Stomach (tissue), 4 donors: ENCODE results near the gene PPP1R36.

Experiments used
- POLR2A ChIP-seq, 4 donors: fragments of 450-650 bp; IDR thresholded peaks; one replicate each; pipeline ENCODE4 v1.6.1; 2016; ENCODE audit warnings: antibody characterized with exemption in 4 of 4, control low read depth in 2 of 4, mild to moderate bottlenecking in 1 of 4, moderate library complexity in 1 of 4
- TF ChIP-seq, protein P1 (sequence below), 7 experiments: fragments of 450-650 bp in 4 of 7; fragments of 200-600 bp in 3 of 7; sonication (generic) in 3 of 7; IDR thresholded peaks; one replicate each; pipeline ENCODE4 v1.5.1; 2016 to 2019; ENCODE audit warnings: antibody characterized with exemption in 7 of 7, control low read depth in 2 of 7, mild to moderate bottlenecking in 1 of 7

DNA sequence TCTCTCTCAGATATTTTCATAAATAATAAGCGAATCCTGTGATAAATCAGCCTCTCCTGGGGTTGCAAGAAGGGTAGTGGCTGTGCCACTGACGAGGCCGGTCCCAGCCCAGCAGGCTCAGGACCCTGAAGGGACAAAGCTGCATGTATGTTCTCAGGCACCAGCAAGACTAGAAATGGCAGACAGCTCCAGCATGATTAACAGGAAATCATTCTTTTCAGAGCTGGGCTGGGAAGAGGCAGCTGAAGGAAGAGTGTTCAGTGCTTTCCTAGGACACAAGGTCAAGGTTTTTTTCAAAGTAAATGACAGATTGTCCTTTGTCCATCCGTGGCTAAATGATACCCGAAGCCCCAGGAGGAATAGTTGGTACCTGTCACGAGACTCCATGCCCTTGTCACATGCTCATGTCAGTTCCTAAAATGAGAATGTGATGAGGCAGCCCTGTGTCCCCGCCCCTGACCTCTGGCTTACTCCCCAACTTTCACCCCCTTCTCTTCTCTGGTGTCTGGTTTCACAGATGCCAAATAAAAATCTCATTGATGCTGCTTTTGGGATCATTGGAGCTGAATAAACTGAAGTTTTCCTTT lies 65.1 kb downstream of the PPP1R36 start:
- TF ChIP-seq, protein P1, sequence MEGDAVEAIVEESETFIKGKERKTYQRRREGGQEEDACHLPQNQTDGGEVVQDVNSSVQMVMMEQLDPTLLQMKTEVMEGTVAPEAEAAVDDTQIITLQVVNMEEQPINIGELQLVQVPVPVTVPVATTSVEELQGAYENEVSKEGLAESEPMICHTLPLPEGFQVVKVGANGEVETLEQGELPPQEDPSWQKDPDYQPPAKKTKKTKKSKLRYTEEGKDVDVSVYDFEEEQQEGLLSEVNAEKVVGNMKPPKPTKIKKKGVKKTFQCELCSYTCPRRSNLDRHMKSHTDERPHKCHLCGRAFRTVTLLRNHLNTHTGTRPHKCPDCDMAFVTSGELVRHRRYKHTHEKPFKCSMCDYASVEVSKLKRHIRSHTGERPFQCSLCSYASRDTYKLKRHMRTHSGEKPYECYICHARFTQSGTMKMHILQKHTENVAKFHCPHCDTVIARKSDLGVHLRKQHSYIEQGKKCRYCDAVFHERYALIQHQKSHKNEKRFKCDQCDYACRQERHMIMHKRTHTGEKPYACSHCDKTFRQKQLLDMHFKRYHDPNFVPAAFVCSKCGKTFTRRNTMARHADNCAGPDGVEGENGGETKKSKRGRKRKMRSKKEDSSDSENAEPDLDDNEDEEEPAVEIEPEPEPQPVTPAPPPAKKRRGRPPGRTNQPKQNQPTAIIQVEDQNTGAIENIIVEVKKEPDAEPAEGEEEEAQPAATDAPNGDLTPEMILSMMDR (IDR thresholded peaks at IDR 0.05): no peak
- no peak for TF ChIP-seq POLR2A (IDR thresholded peaks at IDR 0.05)
